Measurements from ENCODE around the gene ATE1. TPM values are rescaled to one million over a fixed set of nuclear protein-coding genes. Genes with fewer than 3 reads are reported as not detected.
"Not testable (repeated sequence)": the region's sequence is repeated elsewhere in the genome, so short reads cannot be mapped to it uniquely, and the experiment has no call there.

ATE1 gene
- total and polyA plus RNA-seq, 4 experiments from 2014 or later = 24.5 to 36.6 (median 25.6) TPM

DNA sequence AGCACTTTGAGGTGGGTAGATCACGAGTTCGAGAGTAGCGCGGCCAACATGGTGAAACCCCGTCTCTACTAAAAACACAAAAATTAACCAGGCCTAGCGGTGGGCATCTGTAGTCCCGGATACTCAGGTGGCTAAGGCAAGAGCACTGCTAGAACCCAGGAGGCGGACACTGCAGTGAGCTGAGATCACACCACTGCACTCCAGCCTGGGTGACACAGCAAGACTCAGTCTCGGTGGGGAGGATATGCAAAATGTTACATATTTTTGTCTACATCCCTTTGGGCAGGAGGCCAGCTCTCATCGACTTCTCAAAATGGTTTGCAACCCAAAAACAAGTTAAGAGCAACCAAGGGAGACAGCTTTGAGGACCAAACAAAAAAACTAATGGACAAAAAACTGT lies 8.2 kb downstream of the ATE1 start:
- Histone ChIP-seq H3K36me3 (ENCODE audit: insufficient read depth, low read length) (peaks cover 9% of the 10 kb centered on the region), H3K9me3 (ENCODE audit: control insufficient read depth in 1 of 2, low read length in 2 of 2) (no peaks in the 10 kb centered on the region), H3K27ac (ENCODE audit: low read depth, low read length) (no peak overlapping the region), H3K27me3 (ENCODE audit: insufficient read depth, low read length) (no peaks in the 10 kb centered on the region), H3K4me3 (ENCODE audit: low read length in 2 of 2) (no peak overlapping the region), H3K4me1 (ENCODE audit: insufficient read depth, low read length) (no peaks in the 10 kb centered on the region)
- no peak for DNase-seq
- CTCF ChIA-PET (ENCODE audit: partially characterized antibody) = interaction anchor here (1.1 kb wide), 1 partner anchor 15 kb away, joined by 3 read pairs; no protein-coding TSS in a partner anchor
- no peak overlapping the region for H3K27ac Mint-ChIP-seq
- peaks cover 26 to 38% of the 10 kb centered on the region in 2 donors for H3K36me3 Mint-ChIP-seq
- no peaks in the 10 kb centered on the region for H3K27me3 Mint-ChIP-seq
- intact Hi-C loops (cut with micrococcal nuclease) = no loop called here
- H3K4me3 Mint-ChIP-seq = no peak overlapping the region
- POLR2A ChIA-PET (ENCODE audit: partially characterized antibody) = no interaction called here
- H3K9me3 Mint-ChIP-seq = no peaks in the 10 kb centered on the region
- peaks cover 2 to 7% (median 6%) of the 10 kb centered on the region in 4 donors for H3K4me1 Mint-ChIP-seq

DNA sequence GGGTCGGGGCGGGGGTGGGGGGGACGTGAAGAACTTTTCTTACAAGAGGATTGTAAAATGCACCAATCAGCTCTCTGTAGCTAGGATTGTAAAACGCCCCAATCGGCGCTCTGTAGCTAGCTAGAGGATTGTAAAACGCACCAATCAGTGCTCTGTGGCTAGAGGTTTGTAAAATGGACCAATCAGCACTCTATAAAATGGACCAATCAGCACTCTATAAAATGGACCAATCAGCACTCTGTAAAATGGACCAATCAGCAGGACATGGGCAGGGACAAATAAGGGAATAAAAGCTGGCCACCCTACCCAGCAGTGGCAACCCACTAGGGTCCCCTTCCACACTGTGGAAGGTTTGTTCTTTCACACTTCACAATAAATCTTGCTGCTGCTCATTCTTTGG lies 9.0 kb downstream of the ATE1 start:
- H3K4me1 ChIP-seq (ENCODE audit: insufficient read depth, low read length); H3K36me3 ChIP-seq (ENCODE audit: insufficient read depth, low read length); H3K9me3 Mint-ChIP-seq; H3K9me3 ChIP-seq (ENCODE audit: control insufficient read depth in 1 of 2, low read length in 2 of 2); H3K27ac Mint-ChIP-seq; H3K27me3 ChIP-seq (ENCODE audit: insufficient read depth, low read length); H3K4me3 ChIP-seq (ENCODE audit: low read length in 2 of 2); H3K4me3 Mint-ChIP-seq; POLR2A ChIA-PET (ENCODE audit: partially characterized antibody); DNase-seq; intact Hi-C loops (cut with micrococcal nuclease); H3K4me1 Mint-ChIP-seq; H3K27ac ChIP-seq (ENCODE audit: low read depth, low read length); H3K27me3 Mint-ChIP-seq: not testable (repeated sequence)
- CTCF ChIA-PET (ENCODE audit: partially characterized antibody) = interaction anchor here (1.1 to 1.2 kb wide), 2 partner anchors 16 to 18 kb away, joined by 3 to 4 read pairs; no protein-coding TSS in a partner anchor
- peaks cover 29 to 40% of the 10 kb centered on the region in 2 donors for H3K36me3 Mint-ChIP-seq

DNA sequence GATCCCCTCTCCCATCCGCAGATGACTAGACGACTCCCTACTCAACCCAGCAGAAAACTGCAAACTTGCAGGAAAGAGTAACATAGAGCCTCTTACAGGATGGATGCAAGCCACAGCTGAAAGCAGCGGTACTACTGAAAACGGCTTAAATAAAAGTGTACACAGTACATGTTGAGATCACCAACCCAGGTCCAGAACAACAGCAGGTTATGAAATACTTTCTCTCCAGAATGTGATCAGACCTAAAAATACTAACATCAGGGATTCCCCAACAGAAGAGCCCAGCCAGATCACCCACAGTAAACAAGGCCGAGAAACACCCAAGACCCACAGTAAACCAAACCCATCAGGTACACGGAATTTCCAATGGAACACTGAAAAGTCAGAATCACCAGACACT lies 13.2 kb downstream of the ATE1 start:
- H3K9me3 Mint-ChIP-seq = no peaks in the 10 kb centered on the region
- no peaks in the 10 kb centered on the region for H3K27me3 Mint-ChIP-seq
- H3K4me1 ChIP-seq (ENCODE audit: insufficient read depth, low read length) = no peaks in the 10 kb centered on the region
- DNase-seq = no peak
- ChIA-PET POLR2A (ENCODE audit: partially characterized antibody) (no interaction called here), CTCF (ENCODE audit: partially characterized antibody) (no interaction called here)
- H3K36me3 Mint-ChIP-seq = peaks cover 31 to 37% of the 10 kb centered on the region in 2 donors
- H3K4me1 Mint-ChIP-seq = peaks cover 0 to 4% (median 3%) of the 10 kb centered on the region in 4 donors
- H3K27ac Mint-ChIP-seq = peak overlapping the region in 1 of 7 donors; percentile 15
- intact Hi-C loops (cut with micrococcal nuclease) = no loop called here
- no peaks in the 10 kb centered on the region for H3K36me3 ChIP-seq (ENCODE audit: insufficient read depth, low read length)
- H3K27ac ChIP-seq (ENCODE audit: low read depth, low read length) = no peak overlapping the region
- no peaks in the 10 kb centered on the region for H3K9me3 ChIP-seq (ENCODE audit: control insufficient read depth in 1 of 2, low read length in 2 of 2)
- H3K4me3 ChIP-seq (ENCODE audit: low read length in 2 of 2) = no peak overlapping the region
- no peaks in the 10 kb centered on the region for H3K27me3 ChIP-seq (ENCODE audit: insufficient read depth, low read length)
- no peak overlapping the region for H3K4me3 Mint-ChIP-seq

DNA sequence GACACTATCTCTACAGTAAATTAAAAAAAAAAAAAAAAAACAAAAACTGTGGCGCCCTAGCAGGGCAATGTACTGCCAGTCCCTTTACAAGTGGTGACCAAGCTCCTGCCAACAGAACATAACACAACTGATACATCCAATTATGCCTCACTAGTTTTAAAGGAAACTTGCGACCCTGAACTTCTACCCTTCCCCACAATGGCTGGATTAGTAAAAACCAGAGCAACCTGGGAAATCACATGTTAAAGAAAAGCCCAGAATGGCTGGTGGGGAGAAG lies 16.5 kb downstream of the ATE1 start:
- CTCF ChIA-PET (ENCODE audit: partially characterized antibody) = interaction anchor here (2.0 kb wide), 1 partner anchor 11 kb away, joined by 8 read pairs; no protein-coding TSS in a partner anchor
- no peaks in the 10 kb centered on the region for H3K27me3 Mint-ChIP-seq
- intact Hi-C loops (cut with micrococcal nuclease) = no loop called here
- no peak overlapping the region for H3K4me3 ChIP-seq (ENCODE audit: low read length in 2 of 2)
- peaks cover 5% of the 10 kb centered on the region for H3K36me3 ChIP-seq (ENCODE audit: insufficient read depth, low read length)
- DNase-seq = no peak
- no peaks in the 10 kb centered on the region for H3K9me3 Mint-ChIP-seq
- peaks cover 0 to 4% (median 2%) of the 10 kb centered on the region in 4 donors for H3K4me1 Mint-ChIP-seq
- H3K4me1 ChIP-seq (ENCODE audit: insufficient read depth, low read length) = no peaks in the 10 kb centered on the region
- H3K27ac ChIP-seq (ENCODE audit: low read depth, low read length) = no peak overlapping the region
- H3K27me3 ChIP-seq (ENCODE audit: insufficient read depth, low read length) = no peaks in the 10 kb centered on the region
- H3K27ac Mint-ChIP-seq = peak overlapping the region in 1 of 7 donors; percentile 46
- H3K9me3 ChIP-seq (ENCODE audit: control insufficient read depth in 1 of 2, low read length in 2 of 2) = no peaks in the 10 kb centered on the region
- H3K36me3 Mint-ChIP-seq = peaks cover 29 to 40% of the 10 kb centered on the region in 2 donors
- POLR2A ChIA-PET (ENCODE audit: partially characterized antibody) = no interaction called here
- no peak overlapping the region for H3K4me3 Mint-ChIP-seq

DNA sequence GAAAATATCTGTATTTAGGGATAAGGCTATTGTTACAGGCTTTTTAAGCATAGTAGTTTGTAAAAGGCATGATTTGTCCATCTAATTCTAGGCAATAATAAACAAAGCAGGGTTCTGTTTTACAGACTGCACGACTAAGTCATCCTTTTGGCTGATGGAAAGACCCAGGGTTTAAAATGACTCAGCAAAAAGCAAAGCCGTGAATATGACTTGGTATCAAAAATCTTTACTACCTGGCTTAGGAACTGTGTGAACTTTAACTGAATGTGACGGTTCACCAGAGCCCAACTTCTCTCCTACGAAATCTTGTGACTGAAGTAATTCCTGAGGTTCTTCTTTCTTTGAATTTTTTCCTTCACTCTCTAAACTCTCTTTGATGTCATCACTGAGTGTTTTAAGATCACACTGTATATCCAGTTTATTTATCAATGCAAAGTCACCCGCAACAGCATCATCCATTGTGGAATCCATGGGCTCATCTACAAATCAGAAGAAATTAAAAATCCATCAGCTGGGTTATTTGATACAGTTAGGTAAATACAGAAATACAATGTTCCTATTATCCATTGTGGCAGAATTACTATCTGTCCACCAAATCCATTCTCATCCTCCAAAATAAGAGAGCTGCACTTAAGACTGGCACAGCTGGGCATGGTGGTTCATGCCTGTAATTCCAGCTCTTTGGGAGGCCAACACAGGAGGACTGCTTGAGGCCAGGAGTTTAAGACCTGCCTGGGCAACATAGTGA lies 17.0 kb downstream of the ATE1 start:
- H3K4me3 Mint-ChIP-seq = no peak overlapping the region
- no peaks in the 10 kb centered on the region for H3K27me3 ChIP-seq (ENCODE audit: insufficient read depth, low read length)
- peaks cover 5% of the 10 kb centered on the region for H3K36me3 ChIP-seq (ENCODE audit: insufficient read depth, low read length)
- H3K36me3 Mint-ChIP-seq = peaks cover 29 to 40% of the 10 kb centered on the region in 2 donors
- H3K4me1 Mint-ChIP-seq = peaks cover 0 to 4% (median 2%) of the 10 kb centered on the region in 4 donors
- H3K9me3 Mint-ChIP-seq = no peaks in the 10 kb centered on the region
- H3K27ac Mint-ChIP-seq = peak overlapping the region in 4 of 7 donors; percentile 9 to 76 (median 27)
- no peaks in the 10 kb centered on the region for H3K27me3 Mint-ChIP-seq
- H3K4me1 ChIP-seq (ENCODE audit: insufficient read depth, low read length) = no peaks in the 10 kb centered on the region
- intact Hi-C loops (cut with micrococcal nuclease) = no loop called here
- CTCF ChIA-PET (ENCODE audit: partially characterized antibody) = interaction anchor here (2.0 kb wide), 1 partner anchor 10 kb away, joined by 8 read pairs; no protein-coding TSS in a partner anchor
- no peak for DNase-seq
- no peaks in the 10 kb centered on the region for H3K9me3 ChIP-seq (ENCODE audit: control insufficient read depth in 1 of 2, low read length in 2 of 2)
- H3K4me3 ChIP-seq (ENCODE audit: low read length in 2 of 2) = no peak overlapping the region
- POLR2A ChIA-PET (ENCODE audit: partially characterized antibody) = no interaction called here
- H3K27ac ChIP-seq (ENCODE audit: low read depth, low read length) = no peak overlapping the region

DNA sequence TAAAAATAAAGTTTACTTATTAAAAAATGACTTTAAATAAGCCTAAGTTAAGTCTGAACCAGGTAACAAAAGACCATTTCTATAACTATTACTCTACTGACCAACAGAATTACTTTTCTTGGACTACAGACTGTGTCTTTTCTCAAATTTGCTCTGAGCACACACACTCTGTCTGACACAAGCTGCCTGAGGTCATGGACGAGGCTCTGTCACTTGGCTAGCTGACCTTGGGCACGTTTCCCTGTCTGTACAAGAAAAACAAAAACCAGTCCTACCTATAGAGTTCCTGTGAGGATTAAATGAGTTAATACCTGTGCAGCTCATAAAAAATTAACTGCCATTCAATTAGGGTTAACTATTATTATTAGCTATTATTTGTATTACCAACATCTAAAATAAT lies 22.9 kb downstream of the ATE1 start:
- H3K4me3 ChIP-seq (ENCODE audit: low read length in 2 of 2) = no peak overlapping the region
- intact Hi-C loops (cut with micrococcal nuclease) = no loop called here
- no peaks in the 10 kb centered on the region for H3K9me3 ChIP-seq (ENCODE audit: control insufficient read depth in 1 of 2, low read length in 2 of 2)
- H3K36me3 ChIP-seq (ENCODE audit: insufficient read depth, low read length) = peaks cover 5% of the 10 kb centered on the region
- no peak overlapping the region for H3K27ac ChIP-seq (ENCODE audit: low read depth, low read length)
- ChIA-PET POLR2A (ENCODE audit: partially characterized antibody) (no interaction called here), CTCF (ENCODE audit: partially characterized antibody) (no interaction called here)
- Mint-ChIP-seq H3K4me3 (no peak overlapping the region), H3K27ac (no peak overlapping the region), H3K27me3 (no peaks in the 10 kb centered on the region), H3K36me3 (peaks cover 14 to 38% of the 10 kb centered on the region in 2 donors), H3K9me3 (no peaks in the 10 kb centered on the region), H3K4me1 (peaks cover 0 to 8% (median 4%) of the 10 kb centered on the region in 4 donors)
- no peak for DNase-seq
- H3K4me1 ChIP-seq (ENCODE audit: insufficient read depth, low read length) = no peaks in the 10 kb centered on the region
- H3K27me3 ChIP-seq (ENCODE audit: insufficient read depth, low read length) = no peaks in the 10 kb centered on the region

DNA sequence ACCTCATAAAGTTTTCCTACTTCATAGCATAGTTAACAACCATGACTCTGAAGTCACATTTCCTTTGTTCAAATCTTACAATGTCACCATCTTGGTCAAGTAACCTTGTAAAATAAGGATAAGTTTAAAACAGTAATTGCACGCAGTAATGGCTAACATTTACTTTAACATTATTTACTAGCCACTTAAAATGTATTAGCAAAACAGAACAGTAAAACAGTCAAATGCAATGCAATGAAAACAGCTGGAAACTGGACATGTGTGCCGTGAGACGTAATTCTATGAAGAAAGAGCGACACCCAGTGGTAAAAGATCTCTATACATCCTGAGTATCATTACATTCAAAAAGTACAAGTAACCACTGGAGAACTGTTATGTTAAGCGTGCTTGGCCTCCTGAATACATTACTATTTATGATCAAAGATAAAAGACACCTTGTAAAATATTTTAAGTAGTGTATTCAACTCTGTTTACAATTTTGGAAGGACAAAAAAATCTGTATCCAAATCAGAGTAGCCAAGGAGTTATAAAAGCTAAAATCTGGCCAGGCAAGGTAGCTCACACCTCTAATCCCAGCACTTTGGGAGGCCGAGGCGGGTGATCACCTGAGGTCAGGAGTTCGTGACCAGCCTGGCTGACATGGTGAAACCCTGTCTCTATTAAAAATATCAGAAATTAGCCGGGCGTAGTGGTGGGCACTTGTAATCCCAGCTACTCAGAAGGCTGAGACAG lies 27.2 kb downstream of the ATE1 start:
- H3K4me3 ChIP-seq (ENCODE audit: low read length in 2 of 2) = no peak overlapping the region
- H3K27me3 ChIP-seq (ENCODE audit: insufficient read depth, low read length) = no peaks in the 10 kb centered on the region
- ChIA-PET CTCF (ENCODE audit: partially characterized antibody) (interaction anchor here (0.9 to 4.3 kb wide), 14 partner anchors 11 to 957 kb away, joined by 3 to 38 read pairs (median 4); no protein-coding TSS in a partner anchor), POLR2A (ENCODE audit: partially characterized antibody) (interaction anchor here (1.2 kb wide), 1 partner anchor 28 kb away, joined by 4 read pairs; the partner anchor contains the start of gene ATE1)
- peaks cover 0 to 7% (median 3%) of the 10 kb centered on the region in 4 donors for H3K4me1 Mint-ChIP-seq
- intact Hi-C loops (cut with micrococcal nuclease) = loop anchor here (1.0 kb wide), 2 partner anchors 951 to 957 kb away; no protein-coding TSS in a partner anchor
- H3K4me1 ChIP-seq (ENCODE audit: insufficient read depth, low read length) = no peaks in the 10 kb centered on the region
- peaks cover 26 to 43% of the 10 kb centered on the region in 2 donors for H3K36me3 Mint-ChIP-seq
- H3K9me3 Mint-ChIP-seq = no peaks in the 10 kb centered on the region
- DNase-seq = peak in 4 of 5 donors; percentile 20 to 38 (median 23)
- H3K36me3 ChIP-seq (ENCODE audit: insufficient read depth, low read length) = peaks cover 12% of the 10 kb centered on the region
- no peaks in the 10 kb centered on the region for H3K27me3 Mint-ChIP-seq
- H3K27ac ChIP-seq (ENCODE audit: low read depth, low read length) = no peak overlapping the region
- H3K27ac Mint-ChIP-seq = peak overlapping the region in 1 of 7 donors; percentile 62
- peak overlapping the region in 1 of 8 donors; percentile 10 for H3K4me3 Mint-ChIP-seq
- no peaks in the 10 kb centered on the region for H3K9me3 ChIP-seq (ENCODE audit: control insufficient read depth in 1 of 2, low read length in 2 of 2)

Measured in CD4-positive, alpha-beta memory T cell (primary cell).